Nephron progenitor cell (in vitro differentiated cells): ENCODE measurements around the gene SCNN1G.
"Not testable (repeated sequence)": the region's sequence is repeated elsewhere in the genome, so short reads cannot be mapped to it uniquely, and the experiment has no call there.

Experiments
- DNase-seq: peaks from one replicate; pipeline ENCODE4 v3.0.0; 2021
- H3K27ac Mint-ChIP-seq: 2 replicates; pipeline ENCODE4 v1.8.0; 2021; ENCODE audit warnings: mild to moderate bottlenecking, moderate library complexity, mixed read lengths
- H3K27me3 Mint-ChIP-seq: 2 replicates; pipeline ENCODE4 v1.8.0; 2021; ENCODE audit warnings: mild to moderate bottlenecking, low read depth, mixed read lengths; ENCODE audit not compliant: poor library complexity
- H3K36me3 Mint-ChIP-seq: 2 replicates; pipeline ENCODE4 v1.8.0; 2021; ENCODE audit warnings: low read depth, mixed read lengths
- H3K4me1 Mint-ChIP-seq: 2 replicates; pipeline ENCODE4 v1.8.0; 2021; ENCODE audit warnings: mixed read lengths
- H3K4me3 Mint-ChIP-seq: 2 replicates; pipeline ENCODE4 v1.8.0; 2021; ENCODE audit warnings: mild to moderate bottlenecking, moderate library complexity, mixed read lengths
- H3K9me3 Mint-ChIP-seq: 2 replicates; pipeline ENCODE4 v1.8.0; 2021; ENCODE audit warnings: mild to moderate bottlenecking, moderate library complexity, mixed read lengths
- CTCF ChIP-seq: fragments of 200-600 bp; sonication (generic); IDR thresholded peaks from 2 replicates; pipeline ENCODE4 v1.5.0; 2021; ENCODE audit warnings: antibody characterized with exemption

Gene SCNN1G

GRCh38 chr16:23245268-23245667 lies 62.7 kb downstream of the SCNN1G start:
- Mint-ChIP-seq H3K27me3 (peaks cover 21% of the 10 kb centered on the region), H3K4me1 (no peaks in the 10 kb centered on the region), H3K9me3 (peaks cover 2% of the 10 kb centered on the region), H3K4me3 (no peak overlapping the region), H3K27ac (no peak overlapping the region), H3K36me3 (no peaks in the 10 kb centered on the region)
- no peak for TF ChIP-seq CTCF
- no peak for DNase-seq

- Mint-ChIP-seq H3K27ac (no peak overlapping the region), H3K4me1 (no peaks in the 10 kb centered on the region), H3K4me3 (no peak overlapping the region), H3K9me3 (peaks cover 8% of the 10 kb centered on the region), H3K27me3 (peaks cover 17% of the 10 kb centered on the region), H3K36me3 (no peaks in the 10 kb centered on the region)
- TF ChIP-seq CTCF: no peak
- no peak for DNase-seq
Observed at GRCh38 chr16:23248261-23249194, 66.0 kb downstream of the SCNN1G start.

GRCh38 chr16:23249830-23250229 lies 67.3 kb downstream of the SCNN1G start:
- Mint-ChIP-seq H3K27ac (no peak overlapping the region), H3K9me3 (peaks cover 8% of the 10 kb centered on the region), H3K27me3 (peaks cover 13% of the 10 kb centered on the region), H3K4me3 (no peak overlapping the region), H3K4me1 (no peaks in the 10 kb centered on the region), H3K36me3 (no peaks in the 10 kb centered on the region)
- no peak for DNase-seq
- TF ChIP-seq CTCF: no peak

DNA sequence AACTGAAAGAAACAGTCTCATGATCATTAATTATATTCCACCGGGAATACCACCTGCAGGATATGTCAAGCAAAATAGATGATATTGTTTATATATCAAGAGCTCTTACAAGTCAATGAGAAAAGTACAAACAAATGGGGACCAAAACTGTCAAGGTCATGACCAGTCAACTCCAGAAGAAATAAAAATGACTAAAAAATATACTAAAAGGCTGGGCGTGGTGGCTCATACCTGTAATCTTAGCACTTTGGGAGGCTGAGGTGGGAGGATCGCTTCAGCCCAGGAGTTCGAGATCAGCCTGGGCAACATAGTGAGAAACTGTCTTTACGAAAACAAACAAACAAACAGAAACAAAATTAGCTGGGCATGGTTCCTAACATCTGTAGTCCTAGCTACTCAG lies 69.8 kb downstream of the SCNN1G start:
- TF ChIP-seq CTCF: no peak
- Mint-ChIP-seq H3K27ac (no peak overlapping the region), H3K4me1 (no peaks in the 10 kb centered on the region), H3K4me3 (no peak overlapping the region), H3K9me3 (peaks cover 8% of the 10 kb centered on the region), H3K36me3 (no peaks in the 10 kb centered on the region), H3K27me3 (peaks cover 18% of the 10 kb centered on the region)
- DNase-seq: no peak

GRCh38 chr16:23253650-23254049 lies 71.1 kb downstream of the SCNN1G start:
- not testable (repeated sequence) for DNase-seq, H3K27ac Mint-ChIP-seq, H3K4me3 Mint-ChIP-seq, H3K4me1 Mint-ChIP-seq, H3K9me3 Mint-ChIP-seq, H3K36me3 Mint-ChIP-seq
- H3K27me3 Mint-ChIP-seq: peaks cover 24% of the 10 kb centered on the region

DNA sequence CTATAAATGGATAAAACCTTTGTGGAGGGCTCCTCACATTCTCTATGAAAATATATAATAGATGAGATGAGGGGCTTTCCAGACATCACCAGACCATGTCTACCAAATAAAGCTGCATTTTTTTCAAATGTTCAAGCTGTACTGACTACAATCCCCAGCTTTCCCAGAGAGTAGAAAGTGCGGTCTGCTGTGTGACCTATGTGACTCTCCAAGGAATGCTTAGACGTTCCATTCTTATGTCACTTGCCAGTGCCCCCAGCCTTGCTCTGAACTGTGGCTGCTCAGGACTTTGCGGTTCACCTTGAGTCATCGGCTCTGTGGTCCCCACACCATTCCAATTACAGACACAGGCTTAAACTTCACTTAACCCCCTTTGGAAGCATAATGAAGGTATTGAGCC lies 71.8 kb downstream of the SCNN1G start:
- H3K4me3 Mint-ChIP-seq: no peak overlapping the region
- peaks cover 29% of the 10 kb centered on the region for H3K27me3 Mint-ChIP-seq
- H3K27ac Mint-ChIP-seq: no peak overlapping the region
- no peak for DNase-seq
- H3K36me3 Mint-ChIP-seq: no peaks in the 10 kb centered on the region
- no peak for TF ChIP-seq CTCF
- H3K4me1 Mint-ChIP-seq: no peaks in the 10 kb centered on the region
- H3K9me3 Mint-ChIP-seq: peaks cover 8% of the 10 kb centered on the region
